K562 (cell line): ENCODE data around the gene CBLIF. TPM values are rescaled to one million over a fixed set of nuclear protein-coding genes. Genes with fewer than 3 reads are reported as not detected.

Experiments
- BHLHE40 ChIP-seq: IDR thresholded peaks from 2 replicates; pipeline ENCODE4 v1.6.1; 2011; ENCODE audit warnings: low read length, improper control_type of control experiment
- BMI1 ChIP-seq: fragments of 150-350 bp; IDR thresholded peaks from 2 replicates; pipeline ENCODE4 v1.6.1; 2014; ENCODE audit warnings: low read length
- C11orf30 ChIP-seq: fragments of 450-650 bp; IDR thresholded peaks from 2 replicates; pipeline ENCODE4 v1.6.1; 2016; ENCODE audit warnings: low read depth, mild to moderate bottlenecking
- CC2D1A ChIP-seq: fragments of 450-650 bp; IDR thresholded peaks from 2 replicates; pipeline ENCODE4 v1.6.1; 2017; ENCODE audit warnings: mild to moderate bottlenecking
- CREBBP ChIP-seq: IDR thresholded peaks from one replicate; pipeline ENCODE4 v1.6.1; 2012; ENCODE audit warnings: low read depth, mild to moderate bottlenecking, control low read depth, inconsistent platforms, low read length
- CXXC5 ChIP-seq: fragments of 250-450 bp; sonication (Bioruptor Pico); IDR thresholded peaks from 2 replicates; pipeline ENCODE4 v1.8.0; 2022; ENCODE audit warnings: inconsistent platforms, mild to moderate bottlenecking, moderate library complexity
- FOSL1 ChIP-seq: fragments of 200-800 bp; sonication (Bioruptor generic); conservative IDR thresholded peaks from 2 replicates; pipeline ENCODE4 v1.6.1; 2016; ENCODE audit warnings: missing genetic modification characterization, missing compliant biosample characterization
- KAT7 ChIP-seq: sonication (generic); formaldehyde crosslinking; IDR thresholded peaks from 2 replicates; pipeline ENCODE4 v1.8.0; 2022; ENCODE audit warnings: missing genetic modification reagents, mild to moderate bottlenecking, borderline replicate concordance
- KDM4B ChIP-seq, 2 experiments: fragments of 450-650 bp in 1 of 2; sonication (generic) in 1 of 2; IDR thresholded peaks; 2 replicates each; pipeline ENCODE4 v1.6.1; 2016 to 2017; ENCODE audit warnings: borderline replicate concordance in 2 of 2, antibody characterized with exemption in 1 of 2, low read depth in 1 of 2, mild to moderate bottlenecking in 1 of 2
- KDM5B ChIP-seq: fragments of 200-600 bp; sonication (generic); IDR thresholded peaks from 2 replicates; pipeline ENCODE4 v1.6.1; 2012; ENCODE audit warnings: low read depth, mild to moderate bottlenecking, moderate library complexity, low read length, control low read depth, inconsistent platforms; ENCODE audit not compliant: insufficient replicate concordance
- NRF1 ChIP-seq, 2 experiments: fragments of 450-650 bp; IDR thresholded peaks in 1 of 2; conservative IDR thresholded peaks in 1 of 2; 2 replicates each; pipeline ENCODE4 v1.6.1; 2014; ENCODE audit warnings: mild to moderate bottlenecking in 2 of 2
- PTTG1 ChIP-seq: fragments of 450-650 bp; IDR thresholded peaks from 2 replicates; pipeline ENCODE4 v1.6.1; 2016; ENCODE audit warnings: low read depth, mild to moderate bottlenecking, missing genetic modification characterization, missing compliant biosample characterization
- RBBP5 ChIP-seq: fragments of 200-600 bp; sonication (generic); IDR thresholded peaks from 2 replicates; pipeline ENCODE4 v1.6.1; 2012; ENCODE audit warnings: borderline replicate concordance, mild to moderate bottlenecking, low read length, control low read depth, inconsistent platforms; ENCODE audit not compliant: insufficient read depth, poor library complexity, severe bottlenecking
- TCF7 ChIP-seq: sonication (generic); IDR thresholded peaks from 2 replicates; pipeline ENCODE4 v1.6.1; 2016; ENCODE audit warnings: antibody characterized with exemption, borderline replicate concordance
- ZBTB17 ChIP-seq: fragments of 450-650 bp; formaldehyde crosslinking; IDR thresholded peaks from 2 replicates; pipeline ENCODE4 v1.4.0; 2020; ENCODE audit warnings: mild to moderate bottlenecking
- ZFX ChIP-seq: sonication (generic); formaldehyde crosslinking; IDR thresholded peaks from 2 replicates; pipeline ENCODE4 v1.8.0; 2022; ENCODE audit warnings: mild to moderate bottlenecking, missing genetic modification reagents, moderate library complexity
- ZNF449 ChIP-seq: fragments of 250-450 bp; sonication (Bioruptor Pico); IDR thresholded peaks from 2 replicates; pipeline ENCODE4 v1.8.0; 2022; ENCODE audit warnings: moderate library complexity, mild to moderate bottlenecking, inconsistent platforms
- polyA plus RNA-seq, 8 experiments: library from polyadenylated mRNA; depleted of rRNA in 4 of 8; stranded (reverse) in 5 of 8; unstranded in 3 of 8; fragments of >200 nt; fragmentation: Nextera tagmentation in 2 of 8; fragmentation: Illumina TruSeq in 1 of 8; extraction: Ambion mirVana in 2 of 8; extraction: Trizol in 1 of 8; gene quantifications; 2 replicates each; pipeline versions ENCODE4 v1.2.1 to v1.2.3, GENCODE V29; 2011 to 2014; ENCODE audit warnings: inconsistent platforms in 1 of 8, missing spikeins in 1 of 8
- total RNA-seq, 7 experiments: library from RNA; depleted of rRNA in 6 of 7; stranded (reverse); fragments of >200 nt in 6 of 7; fragmentation: Illumina TruSeq in 2 of 7; extraction: Trizol in 2 of 7; gene quantifications; 2 replicates each; pipeline versions ENCODE4 v1.2.1 to v1.2.3, GENCODE V29; 2011 to 2021; ENCODE audit warnings: low replicate concordance in 1 of 7
- TF ChIP-seq, protein P1 (sequence below): sonication (generic); formaldehyde crosslinking; IDR thresholded peaks from 2 replicates; pipeline ENCODE4 v1.8.0; 2022; ENCODE audit warnings: mild to moderate bottlenecking, missing genetic modification reagents
- TF ChIP-seq, protein P2 (sequence below): fragments of 450-650 bp; IDR thresholded peaks from 2 replicates; pipeline ENCODE4 v1.6.1; 2014; ENCODE audit warnings: low read depth, mild to moderate bottlenecking, moderate library complexity, borderline replicate concordance
- TF ChIP-seq, protein P3 (sequence below): IDR thresholded peaks from 3 replicates; pipeline ENCODE4 v1.6.1; 2011; ENCODE audit warnings: borderline replicate concordance, mild to moderate bottlenecking; ENCODE audit not compliant: insufficient read length, insufficient read depth

The CBLIF gene
- total and polyA plus RNA-seq, 9 of the 15 experiments (the other 6 are each of a cell fraction or from before 2014, with no cell fraction given) = 0.07 to 0.83 (median 0.54) TPM

DNA sequence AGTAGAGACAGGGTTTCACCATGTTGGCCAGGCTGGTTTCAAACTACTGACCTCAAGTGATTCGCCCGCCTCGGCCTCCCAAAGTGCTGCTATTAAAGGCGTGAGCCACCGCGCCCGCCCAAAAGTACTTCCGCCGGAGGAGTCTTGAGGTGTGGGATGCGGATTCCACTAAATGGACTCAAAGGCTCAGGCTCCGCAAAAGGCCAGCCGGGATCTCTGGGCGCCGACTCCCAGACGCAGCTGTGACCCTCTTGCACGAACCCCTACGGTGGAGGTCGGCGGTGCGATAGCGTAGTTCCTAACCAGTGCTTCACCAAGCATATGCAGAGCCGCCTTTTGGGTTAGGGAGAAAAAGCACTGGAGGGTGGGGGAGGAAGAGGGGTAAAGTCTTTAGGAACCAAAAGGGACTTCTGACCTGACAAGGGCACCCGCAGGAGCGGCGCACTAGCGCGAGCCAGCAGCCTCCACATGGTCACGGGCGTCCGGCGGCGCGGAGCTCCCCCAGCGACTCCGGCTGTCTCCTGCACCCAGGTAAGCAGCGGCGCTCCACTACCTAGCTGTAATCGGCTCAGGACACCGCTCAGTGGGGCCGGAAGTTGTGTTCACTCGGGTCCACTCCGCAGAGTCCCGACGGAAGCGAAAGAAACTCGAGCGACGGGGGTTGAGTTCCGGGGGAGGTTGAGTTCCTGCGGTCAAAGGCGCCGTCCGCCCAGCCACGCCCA is 34.9 kb downstream of the CBLIF start, which contains the start of gene MRPL16 (continued):
- TF ChIP-seq ZBTB17 (CRISPR knock-in tag) (no peak), PTTG1 (no peak), CXXC5 (CRISPR knock-in tag) (peak; percentile 90), ZFX (CRISPR knock-in tag) (peak; percentile 59), RBBP5 (peak; percentile 92), NRF1 (conservative IDR thresholded peaks at IDR 0.05 in 1 of 2, IDR thresholded peaks at IDR 0.05 in 1 of 2) (peak; percentile 55 to 65; a peak in 3 of 4 replicates), ZNF449 (CRISPR knock-in tag) (no peak), BHLHE40 (peak; percentile 46; the same call in 1 of the 2 replicates), KAT7 (CRISPR knock-in tag) (no peak; the same call in 1 of the 2 replicates), CC2D1A (peak; percentile 56; the same call in 1 of the 2 replicates), FOSL1 (peak; percentile 46; the same call in 1 of the 2 replicates), CREBBP (no peak), TCF7 (peak; percentile 75; the same call in 1 of the 2 replicates), KDM5B (peak; percentile 62), KDM4B (IDR thresholded peaks at IDR 0.05; ENCODE audit: borderline replicate concordance in 2 of 2, low read depth in 1 of 2) (peak in 1 of 2 experiments; percentile 98; a peak in 1 of 4 replicates), C11orf30 (peak; percentile 95), BMI1 (no peak)
- TF ChIP-seq, protein P1, sequence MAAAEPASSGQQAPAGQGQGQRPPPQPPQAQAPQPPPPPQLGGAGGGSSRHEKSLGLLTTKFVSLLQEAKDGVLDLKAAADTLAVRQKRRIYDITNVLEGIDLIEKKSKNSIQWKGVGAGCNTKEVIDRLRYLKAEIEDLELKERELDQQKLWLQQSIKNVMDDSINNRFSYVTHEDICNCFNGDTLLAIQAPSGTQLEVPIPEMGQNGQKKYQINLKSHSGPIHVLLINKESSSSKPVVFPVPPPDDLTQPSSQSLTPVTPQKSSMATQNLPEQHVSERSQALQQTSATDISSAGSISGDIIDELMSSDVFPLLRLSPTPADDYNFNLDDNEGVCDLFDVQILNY (CRISPR knock-in tag) = no peak
- TF ChIP-seq, protein P2, sequence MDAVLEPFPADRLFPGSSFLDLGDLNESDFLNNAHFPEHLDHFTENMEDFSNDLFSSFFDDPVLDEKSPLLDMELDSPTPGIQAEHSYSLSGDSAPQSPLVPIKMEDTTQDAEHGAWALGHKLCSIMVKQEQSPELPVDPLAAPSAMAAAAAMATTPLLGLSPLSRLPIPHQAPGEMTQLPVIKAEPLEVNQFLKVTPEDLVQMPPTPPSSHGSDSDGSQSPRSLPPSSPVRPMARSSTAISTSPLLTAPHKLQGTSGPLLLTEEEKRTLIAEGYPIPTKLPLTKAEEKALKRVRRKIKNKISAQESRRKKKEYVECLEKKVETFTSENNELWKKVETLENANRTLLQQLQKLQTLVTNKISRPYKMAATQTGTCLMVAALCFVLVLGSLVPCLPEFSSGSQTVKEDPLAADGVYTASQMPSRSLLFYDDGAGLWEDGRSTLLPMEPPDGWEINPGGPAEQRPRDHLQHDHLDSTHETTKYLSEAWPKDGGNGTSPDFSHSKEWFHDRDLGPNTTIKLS = peak; percentile 78; the same call in 1 of the 2 replicates
- TF ChIP-seq, protein P3, sequence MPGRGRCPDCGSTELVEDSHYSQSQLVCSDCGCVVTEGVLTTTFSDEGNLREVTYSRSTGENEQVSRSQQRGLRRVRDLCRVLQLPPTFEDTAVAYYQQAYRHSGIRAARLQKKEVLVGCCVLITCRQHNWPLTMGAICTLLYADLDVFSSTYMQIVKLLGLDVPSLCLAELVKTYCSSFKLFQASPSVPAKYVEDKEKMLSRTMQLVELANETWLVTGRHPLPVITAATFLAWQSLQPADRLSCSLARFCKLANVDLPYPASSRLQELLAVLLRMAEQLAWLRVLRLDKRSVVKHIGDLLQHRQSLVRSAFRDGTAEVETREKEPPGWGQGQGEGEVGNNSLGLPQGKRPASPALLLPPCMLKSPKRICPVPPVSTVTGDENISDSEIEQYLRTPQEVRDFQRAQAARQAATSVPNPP = no peak
